Stimulated activated CD4-positive, alpha-beta T cell treated with anti-CD3 and anti-CD28 coated beads, Interleukin-15, amount 100 ng/mL, for 48 hours (primary cell): ENCODE results near the gene VRK3.
A peak's percentile ranks its signal among the peaks of the same experiment; 100 is the strongest.
"Not testable (repeated sequence)": the region's sequence is repeated elsewhere in the genome, so short reads cannot be mapped to it uniquely, and the experiment has no call there.

Source experiments
- DNase-seq, 2 donors: peaks; one replicate each; pipeline ENCODE4 v3.0.0-alpha.2; 2020; ENCODE audit warnings: low read depth in 2 of 2

The VRK3 gene

GRCh38 chr19:49954933-49955332 lies 70.2 kb downstream of the VRK3 start:
- DNase-seq: no peak

GRCh38 chr19:49954092-49954829 lies 70.9 kb downstream of the VRK3 start:
- DNase-seq: no peak

- DNase-seq: no peak
These were observed 71.8 kb downstream of the VRK3 start for GRCh38 chr19:49953416-49953815.

GRCh38 chr19:49952906-49953305 lies 72.3 kb downstream of the VRK3 start:
- no peak for DNase-seq

- no peak for DNase-seq
These were observed 72.7 kb downstream of the VRK3 start for GRCh38 chr19:49952479-49952836.

GRCh38 chr19:49951806-49952478 lies 73.2 kb downstream of the VRK3 start:
- no peak for DNase-seq

- DNase-seq: no peak
These were observed 74.1 kb downstream of the VRK3 start for GRCh38 chr19:49950956-49951526.

- no peak for DNase-seq
These were observed 74.6 kb downstream of the VRK3 start for GRCh38 chr19:49950590-49950948.

GRCh38 chr19:49949742-49950589 lies 75.2 kb downstream of the VRK3 start:
- DNase-seq: no peak

- DNase-seq: no peak
These were observed 78.8 kb downstream of the VRK3 start for GRCh38 chr19:49946415-49946814.

GRCh38 chr19:49944567-49944966 lies 80.6 kb downstream of the VRK3 start:
- DNase-seq: not testable (repeated sequence)

- DNase-seq: no peak
These were observed 84.7 kb downstream of the VRK3 start for GRCh38 chr19:49940482-49940791.

- DNase-seq: no peak
These were observed 85.3 kb downstream of the VRK3 start for GRCh38 chr19:49939721-49940481.

- no peak for DNase-seq
These were observed 86.5 kb downstream of the VRK3 start for GRCh38 chr19:49938662-49939061.

- DNase-seq: peak; percentile 55 to 73
These were observed 87.3 kb downstream of the VRK3 start for GRCh38 chr19:49937750-49938381.

GRCh38 chr19:49936549-49936948 lies 88.6 kb downstream of the VRK3 start:
- no peak for DNase-seq

GRCh38 chr19:49933643-49934042 lies 91.5 kb downstream of the VRK3 start:
- DNase-seq: no peak

- DNase-seq: no peak
These were observed 92.4 kb downstream of the VRK3 start for GRCh38 chr19:49932731-49933131.

GRCh38 chr19:49932041-49932451 lies 93.1 kb downstream of the VRK3 start:
- no peak for DNase-seq

GRCh38 chr19:49931293-49932040 lies 93.7 kb downstream of the VRK3 start:
- DNase-seq: no peak
